ENCODE data around the gene CTSL.

Gene CTSL

DNA sequence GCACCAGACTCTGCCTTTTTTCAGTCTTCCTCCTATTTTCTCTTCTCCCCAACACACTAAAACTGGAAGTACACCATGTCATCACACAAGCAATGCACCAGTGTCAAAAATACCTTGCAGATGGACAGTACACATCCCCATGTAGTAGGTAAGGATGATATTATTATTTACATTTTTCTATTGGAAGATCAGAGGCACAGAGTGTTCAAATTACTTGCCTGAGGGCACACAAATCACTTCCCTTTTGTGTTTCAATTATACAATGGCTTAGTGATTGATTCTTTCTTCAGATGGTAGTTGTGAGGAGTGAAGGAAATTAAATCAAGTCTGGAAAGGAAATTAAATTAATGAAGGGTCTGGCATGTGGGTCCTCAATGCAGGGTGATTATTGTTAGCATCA is 39.6 kb downstream of the CTSL start:
- no peak for DNase-seq

DNA sequence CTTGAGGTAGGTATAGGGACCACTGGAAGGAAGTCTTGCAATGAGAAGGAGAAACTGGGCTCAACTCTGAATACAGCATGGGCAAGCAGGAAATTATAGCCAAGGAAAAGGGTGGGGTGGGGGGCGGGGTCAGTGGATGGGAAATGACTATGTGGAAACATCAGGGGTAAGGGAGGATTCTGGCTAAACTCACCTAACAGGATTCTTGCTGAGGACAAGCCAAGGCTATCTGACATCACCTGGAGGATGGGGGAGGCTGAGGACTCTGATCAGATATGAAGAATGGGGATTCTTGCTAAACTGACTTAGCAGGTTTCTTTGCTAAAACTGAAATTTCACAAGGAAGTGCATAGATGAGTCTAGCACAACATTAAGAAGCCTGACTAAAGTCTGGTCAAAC is 40.8 kb downstream of the CTSL start:
- DNase-seq: no peak

GRCh38 chr9:87770616-87771315 is 44.8 kb downstream of the CTSL start:
- no peak for DNase-seq

DNA sequence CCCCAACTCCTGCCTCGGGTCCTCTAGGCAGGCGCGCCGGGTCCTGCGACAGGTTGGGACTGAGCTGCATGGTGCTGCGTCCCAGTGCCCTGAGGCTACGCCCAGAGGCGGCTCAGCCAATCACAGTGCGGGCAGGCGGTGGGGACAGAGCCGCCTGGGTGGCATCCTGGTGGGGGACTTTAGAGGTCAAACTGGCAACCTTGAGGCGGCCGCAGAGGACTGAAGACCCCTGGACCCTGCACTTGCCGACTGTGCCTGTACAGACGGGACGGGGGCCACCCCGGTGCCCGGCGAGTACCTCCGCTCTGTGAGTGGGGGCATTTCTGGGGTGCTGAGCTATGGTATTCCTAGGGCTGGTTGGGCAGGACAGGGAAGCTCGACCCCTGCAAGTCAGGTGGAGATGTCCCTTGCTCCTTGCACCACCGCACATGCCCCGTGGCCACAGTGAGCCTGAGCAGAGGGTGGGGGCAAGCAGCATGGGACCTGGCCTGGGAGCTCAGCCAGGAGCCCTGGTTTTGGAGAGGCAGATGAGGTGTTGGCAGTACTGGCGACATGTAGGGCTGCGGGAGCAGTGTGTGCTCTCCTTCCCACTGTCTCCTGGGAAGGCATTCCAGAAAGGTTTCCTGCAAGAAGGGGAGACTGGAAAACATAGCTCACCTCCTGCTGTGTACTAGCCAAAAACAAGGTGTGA is 45.5 kb downstream of the CTSL start:
- DNase-seq: no peak

GRCh38 chr9:87776481-87777379 is 50.8 kb downstream of the CTSL start:
- DNase-seq: no peak

GRCh38 chr9:87778996-87779395 is 53.1 kb downstream of the CTSL start:
- no peak for DNase-seq

Measured in NCI-H510A treated with DMSO at 0.1 percent for 48 hours (cell line).